Measurements from ENCODE around the gene LCT. TPM values are rescaled to one million over a fixed set of nuclear protein-coding genes. Genes with fewer than 3 reads are reported as not detected.

LCT gene
- total and polyA plus RNA-seq, 2 of the 4 experiments (the other 2 are of a cell fraction), result under 0.01 TPM; not detected in 1

GRCh38 chr2:135875491-135876065 lies 38.6 kb upstream of the LCT start:
- intact Hi-C loops (cut with micrococcal nuclease), result no loop called here
- CTCF ChIA-PET, result interaction anchor here (0.7 kb wide), 1 partner anchor 10 kb away, joined by 4 read pairs; no protein-coding TSS in a partner anchor

More at GRCh38 chr2:135875491-135876065, 38.6 kb upstream of the LCT start:
- Histone ChIP-seq H3K9me1 (ENCODE audit: insufficient read depth, low read length) (no peaks in the 10 kb centered on the region), H3K27me3 (ENCODE audit: control insufficient read depth, insufficient read depth, low read length) (no peaks in the 10 kb centered on the region), H4K8ac (ENCODE audit: low read depth in 2 of 2, low read length in 2 of 2) (peak overlapping the region in 1 of 2 experiments; percentile 26; a peak in 1 of 4 replicates), H3K23ac (ENCODE audit: low read depth, low read length) (no peak overlapping the region), H3K14ac (replicated peaks; ENCODE audit: low read depth, low read length) (0 out of 2 replicates have a peak overlapping the region, but pooled peaks have one; percentile 29), H3K9ac (ENCODE audit: low read depth, low read length) (peak overlapping the region; percentile 48), H2AFZ (replicated peaks; ENCODE audit: low read length, poor library complexity) (peak overlapping the region; percentile 95), H3K18ac (ENCODE audit: low read depth, low read length) (no peak overlapping the region), H4K5ac (ENCODE audit: low read depth, low read length) (no peak overlapping the region), H3K4me3 (ENCODE audit: insufficient read depth, low read depth, low read length) (peak overlapping the region; percentile 67), H3K9me3 (ENCODE audit: control insufficient read depth, insufficient read depth, low read length) (no peaks in the 10 kb centered on the region), H2BK120ac (ENCODE audit: low read depth, low read length) (no peak overlapping the region), H3K79me1 (ENCODE audit: low read depth in 1 of 2, low read length in 2 of 2) (peaks cover 2 to 25% of the 10 kb centered on the region in 2 experiments), H4K20me1 (ENCODE audit: insufficient read depth, low read length) (no peaks in the 10 kb centered on the region), H2BK15ac (ENCODE audit: low read depth, low read length) (no peak overlapping the region), H2AK5ac (ENCODE audit: low read depth, low read length) (no peak overlapping the region), H2BK5ac (ENCODE audit: low read depth, low read length, poor library complexity, severe bottlenecking) (no peak overlapping the region), H3K4me1 (ENCODE audit: control insufficient read depth, insufficient read depth, low read length) (peaks cover 4% of the 10 kb centered on the region; the same call in 1 of the 2 replicates), H3K36me3 (ENCODE audit: control insufficient read depth, insufficient read depth, low read length) (peaks cover 6% of the 10 kb centered on the region; the same call in 1 of the 2 replicates), H3K27ac (ENCODE audit: insufficient read depth, low read length) (peak overlapping the region; percentile 41), H2AK9ac (replicated peaks; ENCODE audit: low read depth, low read length, poor library complexity) (peak overlapping the region; percentile 84), H2BK20ac (ENCODE audit: low read depth, low read length) (no peak overlapping the region), H3K56ac (ENCODE audit: extremely low read depth, insufficient read depth, low read length) (no peak overlapping the region; the same call in 1 of the 2 replicates), H4K91ac (ENCODE audit: insufficient read depth, low read depth, low read length) (no peak overlapping the region), H3K4ac (ENCODE audit: low read depth, low read length) (peak overlapping the region; percentile 11; the same call in 1 of the 2 replicates), H3K4me2 (ENCODE audit: low read depth, low read length) (peak overlapping the region; percentile 87)
- no TSS peak for BruUV-seq (replicated peaks)
- POLR2A ChIA-PET (ENCODE audit: unreplicated experiment), result interaction anchor here (0.5 to 0.6 kb wide), 2 partner anchors 38 to 416 kb away, joined by 3 to 9 read pairs; no protein-coding TSS in a partner anchor
- dilution Hi-C loops (cut with HindIII; ENCODE audit: low sequenced_read_pairs, unreplicated experiment) (no loop called here), in situ Hi-C loops (cut with MboI; ENCODE audit: low sequenced_read_pairs) (no loop called here)
- peak; percentile 67 for ATAC-seq (ENCODE audit: low read depth)
- DNase-seq, result peak; percentile 60
- 0% methylated on average over 16 of the region's 26 CpGs; no CpG with 5 or more reads in 1 of the 2 experiments for WGBS, 2 experiments (ENCODE audit: extremely low coverage in 2 of 2, insufficient read length in 1 of 2)
- TF ChIP-seq POLR2A (IDR thresholded peaks at IDR 0.05; ENCODE audit: low read depth, low read length) (no peak; the same call in 1 of the 2 replicates), MXI1 (IDR thresholded peaks at IDR 0.05; ENCODE audit: borderline replicate concordance, low read depth, low read length) (peak; percentile 40; the same call in 1 of the 2 replicates), ELK1 (IDR thresholded peaks at IDR 0.05; ENCODE audit: borderline replicate concordance, low read depth, low read length) (no peak), NFE2L2 (IDR thresholded peaks at IDR 0.05; ENCODE audit: low read depth, low read length) (no peak), BHLHE40 (IDR thresholded peaks at IDR 0.05; ENCODE audit: low read depth, low read length) (peak; percentile 80), RAD21 (IDR thresholded peaks at IDR 0.05; ENCODE audit: low read length) (no peak)

Measured in IMR-90 (cell line).